Ishikawa (cell line): ENCODE measurements around the gene PRXL2B.

Source experiments
- CEBPB ChIP-seq: IDR thresholded peaks from 2 replicates; pipeline ENCODE4 v1.6.1; 2012
- CREB1 ChIP-seq: IDR thresholded peaks from 2 replicates; pipeline ENCODE4 v1.6.1; 2012; ENCODE audit warnings: low read depth
- EGR1 ChIP-seq: IDR thresholded peaks from 2 replicates; pipeline ENCODE4 v1.6.1; 2012
- EP300 ChIP-seq: IDR thresholded peaks from 2 replicates; pipeline ENCODE4 v1.6.1; 2012; ENCODE audit warnings: borderline replicate concordance
- FOXM1 ChIP-seq: IDR thresholded peaks from 2 replicates; pipeline ENCODE4 v1.6.1; 2012; ENCODE audit warnings: low read depth, borderline replicate concordance
- MAX ChIP-seq: IDR thresholded peaks from 2 replicates; pipeline ENCODE4 v1.6.1; 2012
- NFIC ChIP-seq: IDR thresholded peaks from 2 replicates; pipeline ENCODE4 v1.6.1; 2012
- RAD21 ChIP-seq: IDR thresholded peaks from 2 replicates; pipeline ENCODE4 v1.6.1; 2012; ENCODE audit warnings: low read depth
- REST ChIP-seq: IDR thresholded peaks from 2 replicates; pipeline ENCODE4 v1.6.1; 2012; ENCODE audit warnings: low read depth, mild to moderate bottlenecking
- TAF1 ChIP-seq: IDR thresholded peaks from 2 replicates; pipeline ENCODE4 v1.6.1; 2012; ENCODE audit warnings: low read depth, mild to moderate bottlenecking
- TCF12 ChIP-seq: IDR thresholded peaks from 2 replicates; pipeline ENCODE4 v1.6.1; 2012; ENCODE audit warnings: low read depth
- TEAD4 ChIP-seq: IDR thresholded peaks from 2 replicates; pipeline ENCODE4 v1.6.1; 2012
- USF1 ChIP-seq: IDR thresholded peaks from 2 replicates; pipeline ENCODE4 v1.6.1; 2012
- YY1 ChIP-seq: IDR thresholded peaks from 2 replicates; pipeline ENCODE4 v1.6.1; 2012; ENCODE audit warnings: low read depth
- ZBTB7A ChIP-seq: IDR thresholded peaks from 2 replicates; pipeline ENCODE4 v1.6.1; 2012; ENCODE audit warnings: low read depth

The PRXL2B gene

GRCh38 chr1:2553871-2554620 lies 32.5 kb upstream of the PRXL2B start:
- TF ChIP-seq RAD21 (no peak), TEAD4 (no peak), YY1 (no peak), EGR1 (no peak), CEBPB (no peak), TCF12 (no peak), CREB1 (no peak), ZBTB7A (no peak), USF1 (no peak), REST (no peak), MAX (no peak), TAF1 (no peak)

- TF ChIP-seq RAD21 = peak; percentile 59
- no peak for TF ChIP-seq TCF12
Observed at GRCh38 chr1:2554621-2555387, 31.8 kb upstream of the PRXL2B start.

- TF ChIP-seq NFIC (no peak), MAX (0 out of 2 replicates have a peak, but pooled peaks have one; percentile 27), USF1 (peak; percentile 58), ZBTB7A (0 out of 2 replicates have a peak, but pooled peaks have one; percentile 15)
Observed at GRCh38 chr1:2555634-2556276, 30.8 kb upstream of the PRXL2B start.

GRCh38 chr1:2556277-2556677 lies 30.3 kb upstream of the PRXL2B start, which contains the start of gene TNFRSF14:
TNFRSF14 (plus strand) TSS chr1:2556371; CDS start chr1:2556665, 294 bp downstream.
- TF ChIP-seq TAF1 = no peak
- TF ChIP-seq EP300 = no peak
- TF ChIP-seq NFIC = no peak
- no peak for TF ChIP-seq MAX
- TF ChIP-seq REST = peak; percentile 59
- no peak for TF ChIP-seq EGR1
- TF ChIP-seq YY1 = no peak
- 0 out of 2 replicates have a peak, but pooled peaks have one; percentile 14 for TF ChIP-seq TCF12
- TF ChIP-seq RAD21 = no peak
- no peak for TF ChIP-seq USF1
- TF ChIP-seq CREB1 = no peak

GRCh38 chr1:2556678-2557481 lies 29.7 kb upstream of the PRXL2B start:
- no peak for TF ChIP-seq YY1
- TF ChIP-seq ZBTB7A = no peak
- TF ChIP-seq CEBPB = no peak
- TF ChIP-seq CREB1 = no peak
- no peak for TF ChIP-seq TAF1
- TF ChIP-seq MAX = no peak
- TF ChIP-seq TCF12 = no peak
- no peak for TF ChIP-seq USF1
- TF ChIP-seq EP300 = no peak
- TF ChIP-seq RAD21 = no peak
- TF ChIP-seq TEAD4 = no peak
- TF ChIP-seq FOXM1 = no peak
- no peak for TF ChIP-seq EGR1
